ENCODE measurements around the gene SDK1.

Gene SDK1

GRCh38 chr7:3527496-3528124 is 226.6 kb downstream of the SDK1 start:
- no peak for DNase-seq (ENCODE audit: low read depth)

GRCh38 chr7:3533040-3533439 is 232.0 kb downstream of the SDK1 start:
- no peak for DNase-seq (ENCODE audit: low read depth)

GRCh38 chr7:3537210-3537875 is 236.3 kb downstream of the SDK1 start:
- DNase-seq (ENCODE audit: low read depth): no peak

- DNase-seq (ENCODE audit: low read depth): no peak
These were observed 237.0 kb downstream of the SDK1 start for GRCh38 chr7:3538041-3538440.

GRCh38 chr7:3540456-3541220 is 239.6 kb downstream of the SDK1 start:
- no peak for DNase-seq (ENCODE audit: low read depth)

GRCh38 chr7:3544202-3544601 is 243.2 kb downstream of the SDK1 start:
- DNase-seq (ENCODE audit: low read depth): no peak

GRCh38 chr7:3548815-3549214 is 247.8 kb downstream of the SDK1 start:
- DNase-seq (ENCODE audit: low read depth): no peak

GRCh38 chr7:3549601-3550000 is 248.5 kb downstream of the SDK1 start:
- DNase-seq (ENCODE audit: low read depth): no peak

- no peak for DNase-seq (ENCODE audit: low read depth)
These were observed 250.5 kb downstream of the SDK1 start for GRCh38 chr7:3551536-3551935.

GRCh38 chr7:3552499-3552898 is 251.4 kb downstream of the SDK1 start:
- no peak for DNase-seq (ENCODE audit: low read depth)

GRCh38 chr7:3558400-3558799 is 257.3 kb downstream of the SDK1 start:
- DNase-seq (ENCODE audit: low read depth): no peak

- DNase-seq (ENCODE audit: low read depth): no peak
These were observed 258.2 kb downstream of the SDK1 start for GRCh38 chr7:3559278-3559677.

- DNase-seq (ENCODE audit: low read depth): no peak
These were observed 259.4 kb downstream of the SDK1 start for GRCh38 chr7:3560495-3560894.

GRCh38 chr7:3561932-3562331 is 260.9 kb downstream of the SDK1 start:
- no peak for DNase-seq (ENCODE audit: low read depth)

- no peak for DNase-seq (ENCODE audit: low read depth)
These were observed 263.2 kb downstream of the SDK1 start for GRCh38 chr7:3564231-3564630.

- no peak for DNase-seq (ENCODE audit: low read depth)
These were observed 267.5 kb downstream of the SDK1 start for GRCh38 chr7:3568516-3568915.

GRCh38 chr7:3569643-3570042 is 268.6 kb downstream of the SDK1 start:
- DNase-seq (ENCODE audit: low read depth): no peak

GRCh38 chr7:3573151-3573550 is 272.1 kb downstream of the SDK1 start:
- no peak for DNase-seq (ENCODE audit: low read depth)

GRCh38 chr7:3574386-3574785 is 273.3 kb downstream of the SDK1 start:
- no peak for DNase-seq (ENCODE audit: low read depth)

GRCh38 chr7:3575753-3576531 is 274.9 kb downstream of the SDK1 start:
- no peak for DNase-seq (ENCODE audit: low read depth)

- no peak for DNase-seq (ENCODE audit: low read depth)
These were observed 277.3 kb downstream of the SDK1 start for GRCh38 chr7:3578399-3578798.

GRCh38 chr7:3579638-3580219 is 278.7 kb downstream of the SDK1 start:
- DNase-seq (ENCODE audit: low read depth): no peak

Data from stimulated activated CD8-positive, alpha-beta memory T cell treated with anti-CD3 and anti-CD28 coated beads, Interleukin-4, amount 100 ng/mL, for 24 hours (primary cell).